Putamen (tissue), 1 donor: Measurements from ENCODE around the gene FKBP2.

Source experiments
- DNase-seq: peaks from one replicate; pipeline ENCODE4 v3.0.0-alpha.2; 2016; ENCODE audit warnings: low spot score

Gene FKBP2

GRCh38 chr11:64285885-64286800, 45.2 kb downstream of the FKBP2 start:
- DNase-seq: no peak

GRCh38 chr11:64286801-64287159, 45.9 kb downstream of the FKBP2 start:
- DNase-seq: no peak

- DNase-seq: no peak
These were observed 46.9 kb downstream of the FKBP2 start for GRCh38 chr11:64287676-64288352.

GRCh38 chr11:64288353-64288750, 47.5 kb downstream of the FKBP2 start:
- DNase-seq: no peak

- DNase-seq: no peak
These were observed 48.2 kb downstream of the FKBP2 start for GRCh38 chr11:64289002-64289564.

- DNase-seq: no peak
These were observed 49.7 kb downstream of the FKBP2 start for GRCh38 chr11:64290352-64291261.

- no peak for DNase-seq
These were observed 50.4 kb downstream of the FKBP2 start, which contains the start of gene KCNK4 for GRCh38 chr11:64291262-64291751. Gene KCNK4, plus strand, starts transcription at chr11:64291302. Its CDS starts 1,717 bp downstream, at chr11:64293019.

GRCh38 chr11:64291752-64292459, 51.0 kb downstream of the FKBP2 start:
- no peak for DNase-seq

- DNase-seq: no peak
These were observed 51.8 kb downstream of the FKBP2 start for GRCh38 chr11:64292460-64293254.
